ENCODE results near the gene CDK11A.
"Not testable (repeated sequence)": the region's sequence is repeated elsewhere in the genome, so short reads cannot be mapped to it uniquely, and the experiment has no call there.

The CDK11A gene

GRCh38 chr1:1721201-1721600, 3.0 kb downstream of the CDK11A start:
- DNase-seq = no peak

GRCh38 chr1:1715109-1715883, 8.9 kb downstream of the CDK11A start:
- peak; percentile 85 for DNase-seq

- not testable (repeated sequence) for DNase-seq
Measured at GRCh38 chr1:1707897-1708296, 16.3 kb downstream of the CDK11A start.

GRCh38 chr1:1707241-1707640, 16.9 kb downstream of the CDK11A start:
- not testable (repeated sequence) for DNase-seq

GRCh38 chr1:1705623-1706022, 18.5 kb downstream of the CDK11A start:
- DNase-seq = not testable (repeated sequence)

- DNase-seq = not testable (repeated sequence)
Measured at GRCh38 chr1:1704284-1704957, 19.7 kb downstream of the CDK11A start.

GRCh38 chr1:1703796-1704195, 20.4 kb downstream of the CDK11A start:
- no peak for DNase-seq

- DNase-seq = not testable (repeated sequence)
Measured at GRCh38 chr1:1702506-1702905, 21.7 kb downstream of the CDK11A start.

GRCh38 chr1:1700557-1700956, 23.6 kb downstream of the CDK11A start:
- DNase-seq = not testable (repeated sequence)

GRCh38 chr1:1700067-1700466, 24.1 kb downstream of the CDK11A start:
- not testable (repeated sequence) for DNase-seq

- not testable (repeated sequence) for DNase-seq
Measured at GRCh38 chr1:1699061-1699460, 25.1 kb downstream of the CDK11A start.

GRCh38 chr1:1697358-1698183, 26.6 kb downstream of the CDK11A start:
- DNase-seq = not testable (repeated sequence)

- not testable (repeated sequence) for DNase-seq
Measured at GRCh38 chr1:1696431-1697357, 27.5 kb downstream of the CDK11A start.

GRCh38 chr1:1692714-1693647, 31.2 kb downstream of the CDK11A start, which contains the start of gene SLC35E2B:
TSS of gene SLC35E2B (minus strand) at chr1:1692795. CDS start at chr1:1676699, 16,096 bp downstream.
- DNase-seq = peak; percentile 92

- DNase-seq = peak; percentile 79
Measured at GRCh38 chr1:1692324-1692713, 31.8 kb downstream of the CDK11A start.

- DNase-seq = not testable (repeated sequence)
Measured at GRCh38 chr1:1691443-1691842, 32.7 kb downstream of the CDK11A start.

GRCh38 chr1:1689526-1689925, 34.6 kb downstream of the CDK11A start:
- DNase-seq = not testable (repeated sequence)

- DNase-seq = no peak
Measured at GRCh38 chr1:1687846-1688245, 36.3 kb downstream of the CDK11A start.

GRCh38 chr1:1684031-1684681, 40.0 kb downstream of the CDK11A start:
- DNase-seq = no peak

All from hematopoietic multipotent progenitor cell treated with erythropoietin and hydrocortisone succinate and interleukin-3 and kit ligand, for 8 days (in vitro differentiated cells).